RCC 7860 (cell line): ENCODE measurements around the gene MED16.
"Not testable (repeated sequence)": the region's sequence is repeated elsewhere in the genome, so short reads cannot be mapped to it uniquely, and the experiment has no call there.

Source experiments
- DNase-seq: peaks from one replicate; pipeline ENCODE4 v3.0.0-alpha.2; 2015; ENCODE audit warnings: low spot score
- FAIRE-seq: peaks from 2 replicates; lab custom pipeline; 2012; peaks lifted over from hg19 to GRCh38; lab: Jason Lieb, UNC

MED16 gene

GRCh38 chr19:855566-856120 is 37.3 kb downstream of the MED16 start:
- FAIRE-seq (no peak), DNase-seq (no peak)

- FAIRE-seq, result no peak
Observed at GRCh38 chr19:855142-855541, 37.8 kb downstream of the MED16 start.

GRCh38 chr19:854549-854948 is 38.4 kb downstream of the MED16 start:
- no peak for DNase-seq
- peak; percentile 92 for FAIRE-seq

More at GRCh38 chr19:855142-855541, 37.8 kb downstream of the MED16 start:
- no peak for DNase-seq

GRCh38 chr19:853614-854220 is 39.3 kb downstream of the MED16 start:
- not testable (repeated sequence) for DNase-seq, FAIRE-seq

- DNase-seq (no peak), FAIRE-seq (no peak)
Observed at GRCh38 chr19:853014-853585, 39.9 kb downstream of the MED16 start.

GRCh38 chr19:852136-853013 is 40.6 kb downstream of the MED16 start, which contains the start of gene ELANE:
Gene ELANE (plus strand): TSS chr19:852303. CDS start chr19:852329, 26 bp downstream.
- FAIRE-seq (no peak), DNase-seq (no peak)

- FAIRE-seq, result no peak
- DNase-seq, result no peak
Observed at GRCh38 chr19:850979-851335, 42.0 kb downstream of the MED16 start.

GRCh38 chr19:850221-850978 is 42.6 kb downstream of the MED16 start:
- peak; percentile 47 for DNase-seq

GRCh38 chr19:849195-849594 is 43.8 kb downstream of the MED16 start:
- not testable (repeated sequence) for FAIRE-seq, DNase-seq

More at GRCh38 chr19:850221-850978, 42.6 kb downstream of the MED16 start:
- FAIRE-seq, result peak; percentile 31

GRCh38 chr19:848386-848921 is 44.5 kb downstream of the MED16 start:
- DNase-seq (no peak), FAIRE-seq (no peak)

- DNase-seq, result no peak
- FAIRE-seq, result no peak
Observed at GRCh38 chr19:845707-846521, 47.1 kb downstream of the MED16 start.

GRCh38 chr19:844546-844971 is 48.4 kb downstream of the MED16 start:
- FAIRE-seq (no peak), DNase-seq (no peak)

GRCh38 chr19:843836-844545 is 49.0 kb downstream of the MED16 start:
- no peak for FAIRE-seq
- no peak for DNase-seq

GRCh38 chr19:843180-843835 is 49.7 kb downstream of the MED16 start:
- FAIRE-seq (no peak), DNase-seq (no peak)

GRCh38 chr19:842802-843179 is 50.2 kb downstream of the MED16 start:
- not testable (repeated sequence) for DNase-seq, FAIRE-seq

GRCh38 chr19:840519-841206 is 52.3 kb downstream of the MED16 start, which contains the start of gene PRTN3:
Gene PRTN3 (plus strand): TSS chr19:840999. CDS start chr19:841009, 10 bp downstream.
- FAIRE-seq (no peak), DNase-seq (no peak)

- DNase-seq (no peak), FAIRE-seq (no peak)
Observed at GRCh38 chr19:835210-835810, 57.7 kb downstream of the MED16 start.
